Activated CD4-positive, alpha-beta T cell treated with anti-CD3 and anti-CD28 coated beads, Interleukin-2, amount 50 U/mL, for 1 hour (primary cell): ENCODE measurements around the gene HAO2.

Source experiments
- DNase-seq: peaks from one replicate; pipeline ENCODE4 v3.0.0-alpha.2; 2020

HAO2 gene

GRCh38 chr1:119380983-119381662 lies 12.5 kb downstream of the HAO2 start:
- no peak for DNase-seq

- no peak for DNase-seq
Measured at GRCh38 chr1:119384591-119384990, 16.0 kb downstream of the HAO2 start.

GRCh38 chr1:119385650-119386049 lies 17.1 kb downstream of the HAO2 start:
- no peak for DNase-seq

- DNase-seq = no peak
Measured at GRCh38 chr1:119387858-119388257, 19.3 kb downstream of the HAO2 start.

GRCh38 chr1:119388450-119388849 lies 19.9 kb downstream of the HAO2 start:
- no peak for DNase-seq

- no peak for DNase-seq
Measured at GRCh38 chr1:119390526-119390925, 21.9 kb downstream of the HAO2 start.

- no peak for DNase-seq
Measured at GRCh38 chr1:119391749-119392148, 23.2 kb downstream of the HAO2 start.

- DNase-seq = no peak
Measured at GRCh38 chr1:119394085-119394484, 25.5 kb downstream of the HAO2 start.

- no peak for DNase-seq
Measured at GRCh38 chr1:119396982-119397381, 28.4 kb downstream of the HAO2 start.

- no peak for DNase-seq
Measured at GRCh38 chr1:119397986-119398385, 29.4 kb downstream of the HAO2 start.

- no peak for DNase-seq
Measured at GRCh38 chr1:119404736-119405135, 36.2 kb downstream of the HAO2 start.

- DNase-seq = no peak
Measured at GRCh38 chr1:119409731-119410130, 41.1 kb downstream of the HAO2 start.

GRCh38 chr1:119410961-119411360 lies 42.4 kb downstream of the HAO2 start:
- DNase-seq = no peak

GRCh38 chr1:119414950-119415349 lies 46.4 kb downstream of the HAO2 start, which contains the start of gene HSD3B2:
Gene HSD3B2, plus strand, starts transcription at chr1:119415150. Its CDS starts 270 bp downstream, at chr1:119415420.
- DNase-seq = no peak

- DNase-seq = no peak
Measured at GRCh38 chr1:119416006-119416640, 47.5 kb downstream of the HAO2 start.

GRCh38 chr1:119419109-119419508 lies 50.5 kb downstream of the HAO2 start:
- no peak for DNase-seq

- DNase-seq = no peak
Measured at GRCh38 chr1:119420638-119421037, 52.1 kb downstream of the HAO2 start.

- DNase-seq = no peak
Measured at GRCh38 chr1:119422631-119423030, 54.0 kb downstream of the HAO2 start.

GRCh38 chr1:119428991-119429390 lies 60.4 kb downstream of the HAO2 start:
- no peak for DNase-seq

- DNase-seq = no peak
Measured at GRCh38 chr1:119429687-119430086, 61.1 kb downstream of the HAO2 start.

GRCh38 chr1:119430486-119430885 lies 61.9 kb downstream of the HAO2 start:
- DNase-seq = no peak

GRCh38 chr1:119431836-119432235 lies 63.3 kb downstream of the HAO2 start:
- DNase-seq = no peak

GRCh38 chr1:119435052-119435451 lies 66.5 kb downstream of the HAO2 start:
- no peak for DNase-seq

GRCh38 chr1:119438761-119439160 lies 70.2 kb downstream of the HAO2 start:
- DNase-seq = no peak
